HEK293 (cell line): Measurements from ENCODE around the gene CFAP73.
"Not testable (repeated sequence)": the region's sequence is repeated elsewhere in the genome, so short reads cannot be mapped to it uniquely, and the experiment has no call there.

Experiments
- CTCF ChIA-PET: fragments of 350-600 bp; formaldehyde crosslinking; extraction: SDS; loops from one replicate; lab custom pipeline; 2021; ENCODE audit warnings: antibody characterized with exemption; lab: Yijun Ruan, JAX
- POLR2A ChIA-PET: fragments of 300-600 bp; formaldehyde crosslinking; extraction: SDS; loops from one replicate; lab custom pipeline; 2020; ENCODE audit warnings: antibody characterized with exemption, inconsistent platforms; lab: Yijun Ruan, JAX
- H3K27ac ChIP-seq: fragments of 200-500 bp; sonication (Bioruptor generic); 2 replicates; pipeline ENCODE4 v1.5.1; 2014; ENCODE audit warnings: low read depth, low read length, control low read depth, inconsistent platforms; ENCODE audit errors: extremely low read depth
- H3K36me3 ChIP-seq, 2 experiments: fragments of 200-500 bp in 1 of 2; sonication (Bioruptor generic) in 1 of 2; 1 replicate in 1 of 2; 2 replicates in 1 of 2; pipeline ENCODE4 v1.5.1; 2014 to 2017; ENCODE audit warnings: inconsistent platforms in 2 of 2, low read length in 2 of 2; ENCODE audit not compliant: control insufficient read depth in 2 of 2, insufficient read depth in 1 of 2
- H3K4me1 ChIP-seq: fragments of 200-500 bp; sonication (Bioruptor generic); 2 replicates; pipeline ENCODE4 v1.5.1; 2014; ENCODE audit warnings: mild to moderate bottlenecking, low read length, inconsistent platforms; ENCODE audit not compliant: control insufficient read depth, insufficient read depth
- H3K4me3 ChIP-seq: 2 replicates; pipeline ENCODE4 v1.5.1; 2011; ENCODE audit warnings: low read depth, mild to moderate bottlenecking, control low read depth, low read length, moderate library complexity
- H3K9me3 ChIP-seq: fragments of 200-500 bp; sonication (Bioruptor generic); 2 replicates; pipeline ENCODE4 v1.5.1; 2014; ENCODE audit warnings: low read depth, low read length, inconsistent platforms; ENCODE audit not compliant: control insufficient read depth, insufficient read depth
- ELK4 ChIP-seq: IDR thresholded peaks from 2 replicates; pipeline ENCODE4 v1.6.1; 2011; ENCODE audit warnings: mild to moderate bottlenecking, low read depth, low read length, borderline replicate concordance
- KLF1 ChIP-seq: fragments of 450-650 bp; formaldehyde crosslinking; IDR thresholded peaks from 2 replicates; pipeline ENCODE4 v1.5.1; 2016; ENCODE audit warnings: missing biosample characterization, missing genetic modification characterization
- KLF10 ChIP-seq: fragments of 450-650 bp; IDR thresholded peaks from 2 replicates; pipeline ENCODE4 v1.5.1; 2018; ENCODE audit warnings: missing biosample characterization, mild to moderate bottlenecking, missing genetic modification characterization
- PRDM1 ChIP-seq: fragments of 450-650 bp; formaldehyde crosslinking; IDR thresholded peaks from 2 replicates; pipeline ENCODE4; 2016; ENCODE audit warnings: missing biosample characterization, missing genetic modification characterization
- ZBTB8A ChIP-seq: fragments of 450-650 bp; formaldehyde crosslinking; IDR thresholded peaks from 2 replicates; pipeline ENCODE4 v1.5.1; 2016; ENCODE audit warnings: missing biosample characterization, missing genetic modification characterization
- ZFP69B ChIP-seq: fragments of 450-650 bp; formaldehyde crosslinking; IDR thresholded peaks from 2 replicates; pipeline ENCODE4 v1.5.1; 2016; ENCODE audit warnings: missing biosample characterization, missing genetic modification characterization
- ZNF121 ChIP-seq: fragments of 450-650 bp; formaldehyde crosslinking; IDR thresholded peaks from 2 replicates; pipeline ENCODE4 v1.5.1; 2016; ENCODE audit warnings: missing biosample characterization, missing genetic modification characterization
- ZNF140 ChIP-seq: fragments of 450-650 bp; formaldehyde crosslinking; IDR thresholded peaks from 2 replicates; pipeline ENCODE4 v1.5.1; 2016; ENCODE audit warnings: missing biosample characterization, missing genetic modification characterization
- ZNF391 ChIP-seq: fragments of 450-650 bp; formaldehyde crosslinking; IDR thresholded peaks from 2 replicates; pipeline ENCODE4 v1.5.1; 2016; ENCODE audit warnings: low read depth, missing biosample characterization, missing genetic modification characterization, borderline replicate concordance
- ZNF513 ChIP-seq: fragments of 450-650 bp; IDR thresholded peaks from 2 replicates; pipeline ENCODE4 v1.5.1; 2018; ENCODE audit warnings: missing biosample characterization, missing genetic modification characterization
- ZNF610 ChIP-seq: fragments of 450-650 bp; formaldehyde crosslinking; IDR thresholded peaks from 2 replicates; pipeline ENCODE4 v1.5.1; 2016; ENCODE audit warnings: missing biosample characterization, missing genetic modification characterization, borderline replicate concordance
- ZNF623 ChIP-seq: fragments of 450-650 bp; formaldehyde crosslinking; IDR thresholded peaks from 2 replicates; pipeline ENCODE4 v1.5.1; 2016; ENCODE audit warnings: missing biosample characterization, missing genetic modification characterization
- ZNF658 ChIP-seq: fragments of 450-650 bp; formaldehyde crosslinking; IDR thresholded peaks from 2 replicates; pipeline ENCODE4; 2016; ENCODE audit warnings: missing biosample characterization, missing genetic modification characterization
- ZNF701 ChIP-seq: fragments of 450-650 bp; formaldehyde crosslinking; IDR thresholded peaks from 2 replicates; pipeline ENCODE4 v1.5.1; 2016; ENCODE audit warnings: missing biosample characterization, missing genetic modification characterization
- ZNF747 ChIP-seq: fragments of 450-650 bp; formaldehyde crosslinking; IDR thresholded peaks from 2 replicates; pipeline ENCODE4 v1.5.1; 2016; ENCODE audit warnings: missing biosample characterization, missing genetic modification characterization
- TF ChIP-seq, protein P1 (sequence below): fragments of 450-650 bp; formaldehyde crosslinking; conservative IDR thresholded peaks from 2 replicates; pipeline ENCODE4 v1.5.1; 2016; ENCODE audit warnings: low read depth, missing biosample characterization, missing genetic modification characterization
- TF ChIP-seq, protein P2 (sequence below): fragments of 450-650 bp; IDR thresholded peaks from 2 replicates; pipeline ENCODE4 v1.5.1; 2018; ENCODE audit warnings: missing biosample characterization, mild to moderate bottlenecking, missing genetic modification characterization

The CFAP73 gene

DNA sequence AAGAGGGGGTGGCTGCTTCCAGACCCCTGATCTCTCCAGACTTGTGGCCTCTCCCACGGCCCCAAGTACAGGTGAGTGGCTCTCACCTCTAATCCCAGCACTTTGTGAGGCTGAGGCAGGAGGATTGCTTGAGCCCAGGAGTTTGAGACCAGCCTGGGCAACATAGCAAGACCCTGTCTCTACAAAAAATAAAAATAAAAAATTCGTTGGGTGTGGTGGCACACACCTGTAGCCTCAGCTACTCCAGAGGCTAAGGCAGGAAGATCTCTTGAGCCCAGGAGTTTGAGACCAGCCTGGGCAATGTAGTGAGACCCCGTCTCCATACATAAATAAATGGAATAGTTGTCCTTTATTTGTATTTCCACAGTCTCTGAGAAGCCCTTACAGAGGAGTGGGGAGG is 7.8 kb upstream of the CFAP73 start:
- POLR2A ChIA-PET: interaction anchor here (0.7 kb wide), 1 partner anchor 14 kb away, joined by 4 read pairs; no protein-coding TSS in a partner anchor
- not testable (repeated sequence) for H3K9me3 ChIP-seq
- CTCF ChIA-PET: interaction anchor here (1.2 to 1.4 kb wide), 2 partner anchors 10 to 11 kb away, joined by 3 to 4 read pairs; no protein-coding TSS in a partner anchor

DNA sequence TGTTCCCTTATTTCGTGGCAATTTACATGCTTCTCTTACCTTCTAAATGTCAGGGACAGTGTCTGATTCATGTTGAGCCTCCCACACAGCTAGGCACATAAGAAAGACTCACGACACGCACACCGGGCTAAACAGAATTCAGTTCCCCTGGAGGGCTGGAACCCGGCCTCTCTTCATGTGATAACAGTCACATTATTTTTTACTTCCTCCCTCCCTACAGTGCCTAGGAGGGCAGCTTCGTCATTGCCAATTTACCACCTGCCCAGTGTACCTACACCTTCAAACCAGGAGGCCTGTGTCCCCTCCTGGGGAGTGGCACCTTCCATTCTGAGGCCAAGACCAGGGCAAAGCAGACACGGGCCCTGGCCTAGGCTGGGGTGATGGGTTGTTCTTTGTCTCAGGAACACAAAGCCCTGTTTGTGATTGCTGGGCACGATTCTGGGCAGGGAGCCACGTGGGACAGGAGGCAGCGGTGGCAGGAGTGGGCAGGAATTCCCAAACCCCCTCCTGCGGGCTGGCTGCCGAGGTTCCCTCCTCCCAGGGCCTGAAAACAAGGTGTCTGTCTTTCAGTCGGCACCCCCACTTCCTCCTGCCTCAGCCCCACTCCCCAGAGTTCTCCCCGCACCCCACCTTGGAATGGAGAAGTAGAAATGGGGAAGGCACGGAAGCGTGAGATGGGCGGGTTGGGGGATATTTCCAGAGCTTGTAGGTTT is 7.2 kb upstream of the CFAP73 start:
- ChIA-PET CTCF (interaction anchor here (0.6 to 1.2 kb wide), 3 partner anchors 8 to 11 kb away, joined by 3 to 4 read pairs (median 3); no protein-coding TSS in a partner anchor), POLR2A (interaction anchor here (0.7 kb wide), 1 partner anchor 15 kb away, joined by 4 read pairs; no protein-coding TSS in a partner anchor)
- Histone ChIP-seq H3K27ac (no peak overlapping the region), H3K36me3 (no peaks in the 10 kb centered on the region), H3K9me3 (no peaks in the 10 kb centered on the region), H3K4me1 (no peaks in the 10 kb centered on the region), H3K4me3 (no peak overlapping the region)
- no peak for TF ChIP-seq KLF10 (tag by site-specific recombination)
- no peak for TF ChIP-seq ZNF610 (tag by site-specific recombination)

More for the DNA sequence above, 7.8 kb upstream of the CFAP73 start:
- not testable (repeated sequence) for H3K36me3 ChIP-seq, H3K4me1 ChIP-seq, H3K27ac ChIP-seq, H3K4me3 ChIP-seq
- TF ChIP-seq ZNF121 (tag by site-specific recombination): peak; percentile 95

- ChIA-PET CTCF (interaction anchor here (0.6 to 1.2 kb wide), 4 partner anchors 8 to 93 kb away, joined by 3 to 4 read pairs (median 3); no protein-coding TSS in a partner anchor), POLR2A (no interaction called here)
- no peaks in the 10 kb centered on the region for H3K36me3 ChIP-seq
- H3K27ac ChIP-seq: no peak overlapping the region
- no peaks in the 10 kb centered on the region for H3K9me3 ChIP-seq
- no peak overlapping the region for H3K4me3 ChIP-seq
- H3K4me1 ChIP-seq: no peaks in the 10 kb centered on the region
- TF ChIP-seq PRDM1 (tag by site-specific recombination) (no peak), ZNF513 (tag by site-specific recombination) (no peak), ZNF747 (tag by site-specific recombination) (no peak), KLF1 (tag by site-specific recombination) (no peak), ZFP69B (tag by site-specific recombination) (no peak), ZNF391 (no peak), ZBTB8A (no peak), ZNF140 (tag by site-specific recombination) (no peak), ZNF623 (tag by site-specific recombination) (no peak), ZNF701 (no peak), ELK4 (no peak), ZNF658 (tag by site-specific recombination) (no peak)
- TF ChIP-seq, protein P1, sequence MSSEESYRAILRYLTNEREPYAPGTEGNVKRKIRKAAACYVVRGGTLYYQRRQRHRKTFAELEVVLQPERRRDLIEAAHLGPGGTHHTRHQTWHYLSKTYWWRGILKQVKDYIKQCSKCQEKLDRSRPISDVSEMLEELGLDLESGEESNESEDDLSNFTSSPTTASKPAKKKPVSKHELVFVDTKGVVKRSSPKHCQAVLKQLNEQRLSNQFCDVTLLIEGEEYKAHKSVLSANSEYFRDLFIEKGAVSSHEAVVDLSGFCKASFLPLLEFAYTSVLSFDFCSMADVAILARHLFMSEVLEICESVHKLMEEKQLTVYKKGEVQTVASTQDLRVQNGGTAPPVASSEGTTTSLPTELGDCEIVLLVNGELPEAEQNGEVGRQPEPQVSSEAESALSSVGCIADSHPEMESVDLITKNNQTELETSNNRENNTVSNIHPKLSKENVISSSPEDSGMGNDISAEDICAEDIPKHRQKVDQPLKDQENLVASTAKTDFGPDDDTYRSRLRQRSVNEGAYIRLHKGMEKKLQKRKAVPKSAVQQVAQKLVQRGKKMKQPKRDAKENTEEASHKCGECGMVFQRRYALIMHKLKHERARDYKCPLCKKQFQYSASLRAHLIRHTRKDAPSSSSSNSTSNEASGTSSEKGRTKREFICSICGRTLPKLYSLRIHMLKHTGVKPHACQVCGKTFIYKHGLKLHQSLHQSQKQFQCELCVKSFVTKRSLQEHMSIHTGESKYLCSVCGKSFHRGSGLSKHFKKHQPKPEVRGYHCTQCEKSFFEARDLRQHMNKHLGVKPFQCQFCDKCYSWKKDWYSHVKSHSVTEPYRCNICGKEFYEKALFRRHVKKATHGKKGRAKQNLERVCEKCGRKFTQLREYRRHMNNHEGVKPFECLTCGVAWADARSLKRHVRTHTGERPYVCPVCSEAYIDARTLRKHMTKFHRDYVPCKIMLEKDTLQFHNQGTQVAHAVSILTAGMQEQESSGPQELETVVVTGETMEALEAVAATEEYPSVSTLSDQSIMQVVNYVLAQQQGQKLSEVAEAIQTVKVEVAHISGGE (tag by site-specific recombination): no peak
- TF ChIP-seq, protein P2, sequence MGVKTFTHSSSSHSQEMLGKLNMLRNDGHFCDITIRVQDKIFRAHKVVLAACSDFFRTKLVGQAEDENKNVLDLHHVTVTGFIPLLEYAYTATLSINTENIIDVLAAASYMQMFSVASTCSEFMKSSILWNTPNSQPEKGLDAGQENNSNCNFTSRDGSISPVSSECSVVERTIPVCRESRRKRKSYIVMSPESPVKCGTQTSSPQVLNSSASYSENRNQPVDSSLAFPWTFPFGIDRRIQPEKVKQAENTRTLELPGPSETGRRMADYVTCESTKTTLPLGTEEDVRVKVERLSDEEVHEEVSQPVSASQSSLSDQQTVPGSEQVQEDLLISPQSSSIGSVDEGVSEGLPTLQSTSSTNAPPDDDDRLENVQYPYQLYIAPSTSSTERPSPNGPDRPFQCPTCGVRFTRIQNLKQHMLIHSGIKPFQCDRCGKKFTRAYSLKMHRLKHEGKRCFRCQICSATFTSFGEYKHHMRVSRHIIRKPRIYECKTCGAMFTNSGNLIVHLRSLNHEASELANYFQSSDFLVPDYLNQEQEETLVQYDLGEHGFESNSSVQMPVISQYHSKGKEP: no peak
Measured at GRCh38 chr12:113142886-113143332, 6.6 kb upstream of the CFAP73 start.
